GM18909 (cell line): ENCODE measurements around the gene PHEX.
A peak's percentile ranks its signal among the peaks of the same experiment; 100 is the strongest.

Experiments used
- ATAC-seq: cut with Tn5 transposase; IDR thresholded peaks from one replicate; pipeline ENCODE4 v1.9.1; 2021; ENCODE audit warnings: mild to moderate bottlenecking; ENCODE audit not compliant: unreplicated experiment, poor library complexity

PHEX gene

DNA sequence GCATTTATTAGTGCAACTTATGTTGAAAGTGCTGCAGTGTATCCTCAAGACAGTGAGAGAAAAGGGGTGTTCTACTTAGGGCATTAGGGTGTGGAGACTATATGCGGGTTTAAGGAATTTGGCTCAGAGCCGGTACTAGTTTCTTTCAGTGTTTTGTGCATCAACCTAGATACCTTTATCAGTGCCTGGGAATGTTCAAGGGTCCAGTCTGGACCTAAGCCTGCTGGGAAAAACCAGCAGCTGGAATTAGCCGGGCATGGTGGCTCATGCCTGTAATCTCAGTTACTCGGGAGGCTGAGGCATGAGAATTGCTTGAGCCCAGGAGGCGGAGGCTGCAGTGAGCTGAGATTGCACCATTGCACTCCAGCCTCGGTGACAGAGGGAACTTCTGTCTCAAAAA is 7.4 kb downstream of the PHEX start:
- no peak for ATAC-seq

DNA sequence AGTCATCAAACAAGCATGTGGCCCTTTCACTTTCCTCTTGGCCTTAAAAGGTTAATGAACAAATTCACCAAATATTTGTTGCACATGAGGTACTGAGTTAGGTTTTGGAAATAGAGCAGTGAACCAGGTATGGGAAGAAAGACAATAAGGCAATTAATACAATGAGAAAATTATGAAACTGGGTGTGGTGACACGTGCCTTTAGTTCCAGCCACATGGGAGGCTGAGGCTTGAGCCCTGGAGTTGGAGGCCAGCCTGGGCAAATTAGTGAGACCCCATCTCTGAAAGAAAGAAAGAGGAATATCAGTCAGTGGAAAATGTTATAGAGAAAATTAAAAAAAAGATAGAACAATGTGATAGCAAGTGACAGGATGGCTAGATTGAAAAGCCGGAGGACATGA is 8.1 kb downstream of the PHEX start:
- ATAC-seq = no peak

DNA sequence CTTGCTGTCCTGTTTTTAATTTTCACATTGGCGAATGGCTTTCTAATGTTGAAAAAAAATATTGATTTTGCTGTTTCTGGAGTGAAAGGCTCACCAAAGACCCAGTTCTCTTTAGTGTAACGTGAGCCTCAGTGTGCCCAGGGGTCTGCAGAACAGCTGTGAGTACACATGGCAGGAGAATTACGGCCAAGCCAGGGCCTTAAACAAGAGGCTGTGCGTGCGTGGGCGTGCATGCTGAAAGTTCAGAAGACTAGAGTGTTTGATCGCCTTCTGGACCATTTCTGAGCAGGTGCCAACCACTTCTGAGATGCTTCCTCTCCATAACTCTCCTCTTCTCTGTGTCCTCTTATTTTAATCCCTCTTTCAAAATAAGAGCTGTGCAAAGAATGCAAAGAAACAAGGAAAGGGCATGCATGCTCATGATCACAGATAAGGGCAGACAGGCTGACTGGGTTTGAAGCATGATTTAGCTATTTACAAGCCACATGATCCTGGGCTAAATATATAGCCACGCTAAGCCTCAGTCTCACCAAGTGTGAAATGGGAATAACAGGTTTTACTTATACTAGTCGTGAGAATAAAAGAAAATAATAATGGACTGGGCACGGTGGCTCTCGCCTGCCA is 9.9 kb downstream of the PHEX start:
- no peak for ATAC-seq

DNA sequence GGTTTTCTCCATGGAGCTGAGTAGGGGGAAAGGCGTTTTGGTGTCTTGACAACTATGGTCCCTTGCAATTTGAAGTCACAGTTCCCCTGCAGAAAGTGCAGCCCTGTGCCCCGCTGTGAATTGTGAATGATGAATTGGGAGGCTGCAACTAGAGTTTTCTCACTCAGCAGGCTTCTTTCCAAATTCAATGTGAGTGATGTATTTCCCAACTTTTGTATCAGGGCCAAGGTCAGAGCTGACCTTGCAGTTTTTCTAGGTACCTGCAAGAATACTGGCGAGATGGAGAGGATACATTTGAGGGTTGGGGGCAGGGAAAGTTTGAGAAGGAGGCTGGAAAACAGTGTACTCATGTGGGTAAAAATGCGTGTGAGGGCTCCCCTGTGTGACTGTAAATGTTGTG is 11.7 kb downstream of the PHEX start:
- ATAC-seq = no peak

DNA sequence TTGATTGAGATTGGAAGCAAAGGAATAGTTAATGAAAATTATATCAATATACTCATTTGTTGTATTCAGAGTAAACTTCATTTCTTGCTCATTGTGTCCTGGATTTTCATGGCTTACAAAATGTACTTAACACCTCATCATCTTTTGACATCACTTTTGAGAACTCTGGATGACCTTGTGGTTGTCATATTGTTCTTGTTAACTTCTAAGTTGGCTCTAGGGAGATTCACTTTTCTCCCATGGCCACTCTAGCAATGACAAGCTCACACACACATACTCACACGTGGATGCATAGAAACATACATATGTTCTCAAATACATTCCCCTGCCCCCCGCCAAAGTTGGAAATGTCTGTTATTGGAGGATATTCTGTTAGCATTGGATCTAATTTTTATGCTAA is 15.3 kb downstream of the PHEX start:
- no peak for ATAC-seq

DNA sequence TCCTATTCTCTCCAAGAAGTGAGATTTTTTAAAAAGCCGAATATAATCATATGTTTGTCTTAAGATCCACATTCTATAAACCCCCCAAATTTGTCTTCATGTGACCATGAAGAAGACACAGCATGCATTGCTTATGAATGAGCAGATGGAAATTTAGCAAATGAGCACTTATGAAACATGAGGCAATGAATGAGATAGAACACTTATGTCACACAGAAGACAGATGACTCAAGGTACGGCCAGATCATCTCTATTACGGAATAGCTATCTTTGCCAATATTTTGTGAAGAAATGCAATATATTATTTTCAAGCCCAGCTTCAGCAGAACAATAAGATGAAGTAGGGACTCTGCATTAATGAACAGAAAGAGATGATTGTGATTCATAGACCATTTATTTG is 21.4 kb downstream of the PHEX start:
- ATAC-seq = no peak

DNA sequence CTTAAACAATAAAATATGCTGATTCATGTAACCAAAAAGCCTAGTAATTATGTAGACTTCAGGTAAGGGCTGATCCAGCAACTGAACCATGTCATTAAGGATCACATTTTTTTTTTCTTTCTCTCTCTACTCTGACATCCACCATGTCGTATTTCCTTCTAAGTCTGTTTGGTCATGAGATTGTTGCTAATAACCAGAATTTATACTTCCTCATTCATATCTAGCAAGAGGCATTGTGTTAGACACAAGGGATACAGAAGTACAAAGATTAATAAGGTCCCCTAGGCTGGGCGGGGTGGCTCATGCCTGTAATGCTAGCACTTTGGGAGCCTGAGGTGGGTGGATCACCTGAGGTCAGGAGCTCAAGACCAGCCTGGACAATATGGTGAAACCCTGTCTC is 24.1 kb downstream of the PHEX start:
- ATAC-seq = no peak

DNA sequence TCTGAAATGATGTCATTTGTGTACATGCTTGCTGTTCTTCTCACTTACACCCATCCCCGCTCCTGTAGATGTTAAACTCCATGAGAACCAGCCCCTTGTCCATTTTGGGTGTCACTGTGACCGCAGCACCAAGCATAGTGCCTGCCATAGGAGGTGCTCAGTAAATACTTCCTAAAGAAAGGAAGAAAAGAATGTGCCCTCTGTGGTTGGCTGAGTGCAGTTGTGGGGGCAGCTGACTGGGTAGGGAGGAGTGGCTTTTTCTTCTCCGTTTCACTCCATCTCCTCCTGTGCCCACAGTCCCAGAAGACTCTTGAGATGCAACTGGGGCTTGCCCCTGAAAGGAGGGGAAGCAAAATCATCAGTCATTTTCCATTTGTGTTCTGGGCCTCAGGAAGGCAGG is 25.5 kb downstream of the PHEX start:
- ATAC-seq = no peak

DNA sequence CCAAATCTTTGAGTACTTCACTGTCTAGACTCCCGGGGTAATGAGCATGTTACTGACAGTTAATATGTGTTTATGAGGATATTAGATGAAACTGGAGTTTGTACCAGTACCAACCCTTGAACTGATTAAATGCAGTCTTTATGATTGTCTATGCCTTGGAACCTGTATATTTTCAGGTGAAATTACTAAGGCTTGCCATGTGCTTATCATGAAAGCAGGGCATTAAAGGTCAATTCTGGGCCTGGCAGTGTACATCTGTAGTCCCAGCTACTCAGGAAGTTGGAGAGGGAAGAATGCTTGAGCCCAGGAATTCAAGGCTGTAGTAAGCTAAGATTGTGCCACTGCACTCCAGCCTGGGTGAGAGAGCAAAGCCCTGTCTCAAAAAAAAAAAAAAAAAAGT is 27.6 kb downstream of the PHEX start:
- ATAC-seq = no peak

DNA sequence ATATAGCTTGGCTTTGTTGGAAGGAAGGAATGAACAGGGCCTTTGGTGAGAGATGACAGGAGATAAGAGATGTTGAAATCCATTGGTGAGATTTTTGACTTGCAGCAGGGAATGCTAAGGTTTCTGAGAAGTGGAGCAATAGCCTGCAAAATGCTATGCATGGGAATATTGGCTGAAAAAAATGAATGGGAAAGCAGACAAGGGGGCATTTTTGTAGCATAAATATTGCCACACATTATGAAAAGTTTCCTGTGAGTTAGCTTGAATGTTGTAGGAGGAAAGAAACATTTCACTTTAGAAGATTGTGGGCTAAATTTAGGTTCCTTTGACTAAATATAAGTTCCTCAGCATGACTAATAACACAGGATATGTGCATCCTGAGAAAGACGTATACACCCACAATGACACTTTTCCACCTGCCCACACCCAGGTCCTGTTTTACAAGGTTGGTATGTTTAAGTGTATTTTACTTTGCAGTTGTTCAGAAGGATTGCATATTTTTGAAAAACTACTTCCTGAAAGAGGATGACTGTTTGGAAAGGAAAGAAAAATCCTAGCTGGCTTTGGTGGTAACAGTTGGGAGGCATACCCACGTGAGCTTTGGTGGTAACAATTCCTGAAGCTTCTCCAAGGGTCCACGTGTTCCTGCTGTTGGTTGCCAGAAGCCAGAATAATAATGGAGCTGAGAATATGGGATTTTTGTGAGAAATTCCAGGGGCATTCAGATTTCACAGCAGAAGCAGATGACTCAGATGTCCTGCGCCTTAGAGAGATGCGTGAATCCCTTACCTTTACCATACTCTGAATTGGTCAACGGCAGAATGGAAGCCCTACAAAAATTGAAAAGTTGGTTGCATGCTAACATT is 28.5 kb downstream of the PHEX start:
- peak; percentile 59 for ATAC-seq

DNA sequence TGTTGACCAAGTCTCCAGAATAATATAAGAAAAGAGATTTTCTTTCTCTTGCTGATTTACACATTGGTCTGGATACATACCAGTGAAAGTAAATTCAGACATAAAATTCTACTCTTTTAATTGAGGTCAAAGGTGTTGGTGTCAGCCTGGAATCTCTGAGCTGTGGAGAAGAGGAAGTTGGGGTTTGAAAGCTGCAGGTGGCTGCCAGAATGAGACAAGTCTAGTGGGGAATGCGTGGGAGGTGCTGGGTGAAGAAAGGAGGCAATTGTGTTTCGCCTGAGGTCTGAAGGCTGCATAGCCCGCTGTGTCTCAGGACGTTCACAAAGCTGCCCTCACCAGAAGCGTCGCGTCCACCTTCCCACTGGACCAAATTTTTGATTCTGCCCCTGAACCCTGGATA is 31.2 kb downstream of the PHEX start:
- ATAC-seq = peak; percentile 91

DNA sequence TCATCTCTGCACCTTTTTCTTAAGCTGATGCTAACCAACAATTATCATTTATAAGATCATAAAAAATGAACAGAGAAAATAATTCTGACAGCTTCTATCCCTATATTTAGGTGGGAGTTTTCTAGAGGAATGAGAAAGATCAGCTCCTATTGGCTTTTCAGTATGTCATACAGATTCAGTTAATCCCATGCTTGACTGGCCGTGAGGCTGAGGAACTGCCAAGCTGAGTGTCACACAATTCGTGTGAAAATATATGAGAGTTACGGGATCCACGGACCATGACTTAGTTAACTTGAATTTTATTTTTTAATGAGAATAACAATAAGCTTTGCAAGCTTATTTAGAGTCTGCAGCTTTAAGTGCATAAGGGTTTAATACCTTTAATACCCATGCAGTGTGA is 37.5 kb downstream of the PHEX start:
- no peak for ATAC-seq

DNA sequence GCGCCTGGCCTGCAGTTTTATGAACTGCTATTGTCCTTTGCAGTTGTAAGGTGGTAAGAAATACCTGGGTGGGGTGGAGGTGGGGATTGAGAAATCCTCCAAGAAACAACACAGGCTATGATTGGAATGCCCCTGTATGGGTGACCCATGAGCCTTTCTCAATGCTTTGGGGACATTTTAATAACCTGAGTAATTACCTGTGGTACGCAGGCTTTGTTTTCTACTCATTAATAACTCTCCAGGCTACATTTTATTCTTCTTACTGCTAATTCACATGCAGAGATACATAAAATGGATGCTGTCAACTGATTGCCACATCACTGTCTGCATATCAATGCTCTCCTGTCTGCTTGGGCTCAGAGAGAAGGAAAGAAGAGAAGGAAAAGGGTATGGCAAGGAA is 41.8 kb downstream of the PHEX start:
- ATAC-seq = no peak

DNA sequence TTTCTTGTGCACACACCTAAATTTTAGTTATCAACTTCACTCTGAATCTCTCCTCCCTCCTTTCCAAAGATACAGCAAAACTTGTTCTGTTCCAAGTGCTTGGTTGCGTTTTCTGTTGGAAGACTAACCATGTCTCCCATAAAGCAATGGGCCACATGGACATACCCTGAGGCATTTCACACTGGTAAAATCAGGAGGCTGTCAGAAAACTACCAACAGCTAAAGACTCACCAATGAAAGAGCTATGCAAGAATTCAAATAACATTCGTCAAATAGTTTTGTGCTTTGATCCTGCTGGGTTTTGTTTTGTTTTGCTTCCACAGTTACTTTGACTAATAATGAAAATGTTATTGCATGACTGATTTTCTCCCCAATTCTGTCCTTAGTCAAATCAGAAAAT is 46.0 kb downstream of the PHEX start:
- no peak for ATAC-seq

DNA sequence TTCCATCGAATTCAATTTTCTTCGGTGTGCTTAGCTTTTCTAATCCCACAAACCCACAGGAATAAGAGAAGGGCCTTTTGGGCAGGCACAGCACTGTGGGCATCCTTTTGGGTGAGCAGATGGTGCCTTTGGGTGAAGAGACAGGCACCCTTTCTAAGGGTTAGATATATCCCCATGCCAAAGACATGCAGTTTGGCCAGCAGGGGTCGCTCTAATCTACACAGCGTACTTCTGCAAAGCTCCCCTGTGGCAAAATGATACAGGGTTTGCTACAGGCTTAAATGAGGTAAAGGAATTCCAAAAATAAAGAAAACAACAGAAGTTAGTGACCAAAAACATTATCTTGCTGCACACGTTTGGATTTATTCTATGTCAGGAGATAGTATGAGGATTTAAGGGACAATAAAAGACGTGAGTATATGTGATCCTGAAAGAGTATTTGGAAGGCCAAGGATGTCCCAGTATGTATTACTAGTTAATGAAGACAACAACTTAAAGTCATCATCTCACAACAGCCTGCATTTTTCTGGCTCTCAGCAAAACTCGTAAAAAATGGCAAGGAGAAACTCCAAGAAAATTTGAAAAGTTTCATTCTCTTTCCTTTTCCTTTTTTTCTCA is 49.5 kb downstream of the PHEX start:
- peak; percentile 88 for ATAC-seq

DNA sequence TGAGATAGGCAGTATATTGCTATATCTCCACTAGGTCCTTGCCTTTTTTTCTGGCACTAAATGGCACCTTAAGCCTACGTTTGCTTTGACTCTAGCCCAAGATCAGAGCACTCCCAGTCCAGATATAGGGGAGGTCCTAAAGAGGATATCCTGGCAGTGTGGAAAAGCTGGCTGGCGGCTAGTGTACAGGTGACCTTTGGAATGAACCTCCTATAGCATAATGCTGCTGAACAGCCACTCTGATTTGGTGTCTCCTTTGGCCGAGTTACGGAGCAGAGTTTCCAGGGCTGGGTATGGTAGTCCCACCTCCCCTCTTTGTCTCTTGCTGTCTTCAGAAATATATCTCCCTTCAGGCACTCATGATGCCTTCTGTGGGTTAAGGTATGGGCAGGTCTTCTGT is 53.9 kb downstream of the PHEX start:
- ATAC-seq = no peak

DNA sequence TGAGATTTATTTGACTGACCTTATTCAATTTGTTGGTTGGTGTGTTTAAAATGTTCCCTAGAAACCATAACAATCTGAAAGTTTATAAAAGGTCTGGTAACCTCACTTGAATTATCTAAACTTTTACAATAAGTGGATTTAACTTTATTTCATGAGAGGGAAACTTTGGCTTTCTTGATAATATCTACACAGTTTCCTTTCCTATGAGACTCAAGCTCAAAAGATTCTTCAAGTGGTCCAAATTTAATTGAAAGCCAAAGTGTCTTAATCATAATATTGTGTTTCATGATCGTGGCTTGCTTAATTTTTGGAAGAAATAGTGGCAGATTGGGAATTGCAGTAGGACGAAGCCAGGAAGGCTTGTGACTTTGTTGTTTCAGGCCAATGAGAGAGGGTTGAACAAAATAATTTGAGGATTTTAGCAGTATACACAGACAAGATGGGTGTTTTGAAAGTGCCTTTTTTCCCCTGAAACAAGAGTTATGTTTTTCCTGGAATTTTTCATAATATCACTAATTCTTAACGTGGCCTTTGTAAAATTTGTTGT is 55.0 kb downstream of the PHEX start:
- ATAC-seq = no peak

DNA sequence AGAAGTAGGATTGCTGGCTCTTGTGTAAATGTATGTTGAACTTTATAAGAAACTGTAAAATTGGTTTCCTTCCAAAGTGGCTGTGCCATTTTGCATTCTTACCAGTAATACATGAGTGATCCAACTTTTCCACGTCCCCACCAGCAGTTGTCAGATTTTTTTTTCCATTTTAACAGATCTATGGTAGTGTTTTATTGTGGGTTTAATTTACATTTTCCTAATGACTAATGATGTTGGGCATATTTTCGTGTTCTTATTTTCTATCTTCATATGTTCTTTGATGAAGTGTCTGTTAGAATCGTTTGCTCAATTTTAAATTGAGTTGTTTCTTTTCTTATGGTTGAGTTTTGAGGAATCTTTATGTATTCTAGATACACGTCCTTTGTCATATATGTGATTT is 56.2 kb downstream of the PHEX start:
- ATAC-seq = no peak

DNA sequence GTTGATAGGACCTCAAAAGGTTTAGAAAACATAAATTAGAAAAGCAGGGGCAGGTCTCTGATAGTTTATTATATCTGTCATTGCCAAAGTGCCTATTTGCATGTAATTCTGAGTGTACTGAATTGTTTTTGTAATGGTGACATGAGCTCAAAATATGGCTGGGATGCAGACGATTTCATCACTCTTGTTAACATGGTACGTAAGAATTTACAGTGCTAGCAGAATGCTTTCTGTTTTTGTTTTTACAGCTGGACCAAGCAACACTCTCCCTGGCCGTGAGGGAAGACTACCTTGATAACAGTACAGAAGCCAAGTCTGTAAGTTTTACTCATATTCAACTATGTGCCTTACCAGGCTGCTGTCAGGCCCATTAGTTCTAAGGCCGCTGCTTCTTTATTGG is 58.1 kb downstream of the PHEX start:
- no peak for ATAC-seq

DNA sequence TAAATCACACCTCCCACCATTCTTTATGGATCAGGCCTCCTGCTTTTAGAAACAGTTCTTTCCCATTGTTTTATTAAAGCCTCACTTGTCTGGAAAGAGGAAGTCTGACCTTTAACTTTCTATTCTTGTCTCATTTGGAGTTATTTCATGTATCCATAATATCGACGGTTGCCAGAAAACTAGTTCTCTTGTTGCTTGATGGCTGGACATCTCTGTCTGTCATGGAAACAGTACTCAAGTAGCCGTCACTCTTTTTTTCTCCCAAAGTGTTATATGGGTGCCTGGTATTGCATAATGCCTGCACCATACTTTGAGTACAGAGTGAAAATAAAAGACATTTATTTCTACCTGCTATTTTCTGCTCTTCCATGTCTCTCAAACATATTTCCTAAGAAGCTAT is 61.4 kb downstream of the PHEX start:
- ATAC-seq = no peak

DNA sequence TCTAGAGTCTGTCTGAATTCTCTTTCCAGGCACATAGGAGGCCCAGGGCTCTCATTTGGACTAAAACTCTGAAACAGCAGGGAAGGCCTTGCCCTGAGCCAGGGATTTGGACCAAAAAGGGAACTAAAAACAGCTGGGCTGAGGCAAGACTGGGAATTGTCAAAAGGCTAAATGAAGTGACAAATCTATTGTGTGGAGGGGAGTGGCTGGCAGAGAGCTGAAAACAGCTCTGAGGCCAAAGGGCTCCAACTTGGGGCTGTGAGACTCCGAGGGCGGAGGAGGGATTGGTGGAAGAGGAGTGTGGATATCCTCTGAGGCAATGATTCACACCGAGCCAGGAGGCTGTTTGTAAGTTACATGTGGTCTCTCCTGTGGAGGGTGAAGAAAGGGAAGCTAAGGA is 63.2 kb downstream of the PHEX start:
- no peak for ATAC-seq
